NOMO-1 (cell line): ENCODE results near the gene TNS3.
"Not testable (repeated sequence)": the region's sequence is repeated elsewhere in the genome, so short reads cannot be mapped to it uniquely, and the experiment has no call there.

Source experiments
- DNase-seq, 2 experiments: peaks; one replicate each; lab custom pipeline; 2025; ENCODE audit not compliant: unreplicated experiment in 2 of 2; lab: John Stamatoyannopoulos, UW

TNS3 gene

DNA sequence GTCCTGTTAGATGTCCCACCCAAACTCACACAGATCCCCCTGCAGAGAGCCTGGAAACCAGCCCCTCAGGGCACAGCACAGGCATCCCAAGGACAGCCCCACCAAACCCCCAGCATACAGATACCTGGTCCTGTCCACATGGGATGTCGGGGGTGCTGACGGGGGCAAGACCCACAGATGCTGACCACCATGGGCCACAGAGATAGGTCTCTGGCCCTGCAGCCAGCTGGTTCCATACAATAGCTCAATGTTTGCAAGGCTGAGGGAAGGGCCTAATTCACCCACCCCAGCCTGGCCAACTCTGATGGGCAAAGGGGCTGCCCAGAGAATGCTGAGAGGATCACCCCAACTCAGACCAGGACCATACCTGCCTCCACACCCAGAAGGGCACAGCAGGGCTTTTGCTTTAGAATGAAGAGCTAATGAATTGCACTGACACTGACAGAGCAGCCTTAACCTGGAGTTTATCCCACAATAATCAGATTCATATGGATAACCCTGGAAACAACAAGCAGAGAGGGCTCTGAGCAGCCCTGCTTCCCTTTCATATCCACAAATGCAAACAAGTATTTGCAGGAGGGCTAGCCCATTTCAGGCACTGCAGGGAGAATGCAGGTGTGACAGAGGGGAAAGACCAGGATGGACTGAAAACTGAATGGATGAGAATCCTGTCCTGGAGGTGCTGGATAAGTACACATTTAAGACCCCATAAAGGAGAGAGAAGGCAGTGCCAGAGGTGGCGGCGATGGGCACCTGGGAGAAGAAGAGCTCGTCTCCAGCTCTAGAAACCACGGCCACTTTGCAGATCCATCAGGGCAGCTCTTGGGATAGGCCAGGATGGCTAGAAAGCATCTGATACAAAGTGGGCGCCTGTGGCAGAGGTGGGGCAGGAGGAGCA is 126.7 kb downstream of the TNS3 start:
- no peak for DNase-seq

DNA sequence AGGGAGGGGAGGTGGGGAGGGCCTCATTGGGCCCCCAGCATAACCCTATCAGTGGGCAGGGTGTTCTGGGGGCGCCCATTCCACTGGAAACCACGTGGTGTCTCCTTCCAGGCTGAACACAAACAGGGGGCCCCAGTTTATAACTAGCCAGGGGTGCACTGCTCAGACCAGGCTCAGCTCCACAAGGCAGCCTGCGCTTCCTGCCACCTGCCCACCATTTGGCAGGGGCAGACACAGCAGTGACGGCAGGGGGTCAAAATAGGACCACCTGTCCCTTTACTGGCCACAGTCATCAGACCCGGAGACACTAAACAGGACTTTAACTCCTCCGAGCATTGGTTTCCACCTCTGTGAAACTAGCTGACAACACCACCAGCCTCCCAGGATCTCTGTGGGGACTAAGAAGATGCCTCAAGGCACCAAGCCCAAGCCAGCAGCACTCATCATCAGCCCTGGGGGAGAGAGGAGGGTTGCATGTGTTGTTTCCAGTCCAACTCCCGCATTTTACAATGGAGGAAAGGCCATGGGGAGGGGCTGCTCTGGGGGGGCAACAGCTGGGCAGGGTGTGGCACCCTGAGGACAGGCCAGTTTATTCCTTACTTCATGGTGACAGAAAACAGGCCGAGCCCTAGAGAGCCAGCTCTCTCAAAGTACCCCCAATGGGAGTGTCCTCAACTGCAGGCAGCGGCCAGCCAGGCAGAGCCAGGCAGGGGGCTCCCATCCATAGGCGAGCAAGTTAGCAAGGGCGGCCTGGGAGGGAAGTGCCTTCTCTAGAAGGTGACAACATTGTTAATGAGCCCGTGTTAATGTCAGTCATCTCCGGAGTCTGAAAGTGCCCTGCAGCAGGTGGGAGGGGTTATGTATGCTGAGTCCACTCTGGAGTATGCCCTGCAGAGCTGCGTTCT is 127.6 kb downstream of the TNS3 start:
- DNase-seq = no peak

DNA sequence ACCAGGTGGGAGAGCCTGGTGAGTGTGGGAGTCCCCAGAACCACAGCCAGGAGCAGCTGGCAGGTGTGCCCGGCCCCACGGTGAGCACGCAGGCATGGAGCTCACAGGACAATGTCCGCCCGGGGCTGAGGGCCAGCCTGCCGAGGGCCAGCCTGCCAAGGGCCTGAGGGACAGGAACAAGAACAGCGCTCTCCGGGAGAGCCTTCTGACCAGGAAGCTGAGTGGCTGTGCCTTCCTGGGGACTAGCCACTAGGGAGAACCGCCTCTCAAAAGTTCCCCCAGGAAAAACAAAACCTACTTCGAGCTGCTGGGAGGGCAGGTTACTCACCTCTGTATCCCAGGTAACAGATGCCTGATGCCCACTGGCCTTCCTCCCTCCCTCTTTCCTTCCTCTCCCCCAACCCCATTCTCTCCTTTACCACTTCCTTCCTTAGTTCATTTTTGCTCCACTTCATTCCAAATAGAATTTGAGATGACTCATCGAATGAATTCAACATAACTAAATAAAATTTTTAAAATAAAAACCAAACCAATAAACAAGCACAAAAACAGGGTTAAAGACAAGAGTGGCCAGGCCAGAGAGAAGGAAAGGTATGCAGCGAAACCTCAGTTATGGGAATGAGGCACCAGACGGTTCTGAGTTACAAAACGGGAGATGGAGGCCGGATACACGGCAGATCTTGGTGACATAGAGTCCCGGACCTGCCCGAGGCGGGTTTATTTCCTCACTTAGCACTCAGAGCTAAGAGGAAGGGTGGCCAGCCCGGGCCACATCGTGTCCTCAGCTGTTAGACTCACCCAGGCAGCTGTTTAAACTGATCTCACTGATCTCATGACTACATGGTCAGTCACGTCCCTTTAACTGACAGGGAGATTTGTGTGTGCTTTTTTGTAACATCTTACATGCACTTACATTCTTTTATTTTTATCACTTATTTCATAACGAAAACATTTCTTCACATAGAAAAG is 128.5 kb downstream of the TNS3 start:
- no peak for DNase-seq

DNA sequence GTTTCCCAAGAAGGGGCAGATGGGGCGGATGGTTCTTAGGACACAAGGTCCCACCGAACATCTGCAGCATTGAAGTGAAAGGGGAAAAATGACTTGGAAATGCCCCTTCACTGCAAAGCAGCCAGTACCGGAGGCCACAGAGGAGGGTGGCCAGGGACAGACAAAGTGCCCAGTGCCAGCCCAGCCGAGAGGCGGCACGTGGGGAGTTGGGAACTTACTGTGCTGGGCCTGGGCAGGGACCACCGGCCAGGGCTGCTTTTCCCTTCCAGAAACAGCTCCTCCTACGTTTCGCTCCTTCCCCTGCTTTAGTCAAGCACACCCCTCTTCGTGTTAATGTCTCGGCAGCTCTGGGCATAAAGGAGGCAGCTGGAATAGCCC is 129.2 kb downstream of the TNS3 start:
- no peak for DNase-seq

DNA sequence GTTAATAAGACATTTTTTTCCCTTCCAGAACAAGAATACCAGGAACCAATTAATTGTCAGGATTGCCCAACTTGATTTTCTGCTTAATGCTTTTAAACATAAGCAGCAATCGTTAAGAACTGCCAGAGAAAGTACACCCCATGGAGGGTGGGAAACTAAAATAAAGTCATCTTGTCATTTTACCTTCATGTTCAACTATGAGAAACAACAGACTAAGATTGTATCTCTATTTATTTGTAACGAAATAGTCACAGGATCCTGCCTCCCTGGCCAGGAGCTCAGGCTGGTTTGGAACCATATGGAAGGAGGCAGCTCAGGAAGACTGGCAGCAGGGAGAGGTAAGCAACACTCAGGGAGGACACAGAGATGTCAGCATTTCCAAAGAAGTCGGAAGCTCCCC is 129.6 kb downstream of the TNS3 start:
- DNase-seq = no peak

DNA sequence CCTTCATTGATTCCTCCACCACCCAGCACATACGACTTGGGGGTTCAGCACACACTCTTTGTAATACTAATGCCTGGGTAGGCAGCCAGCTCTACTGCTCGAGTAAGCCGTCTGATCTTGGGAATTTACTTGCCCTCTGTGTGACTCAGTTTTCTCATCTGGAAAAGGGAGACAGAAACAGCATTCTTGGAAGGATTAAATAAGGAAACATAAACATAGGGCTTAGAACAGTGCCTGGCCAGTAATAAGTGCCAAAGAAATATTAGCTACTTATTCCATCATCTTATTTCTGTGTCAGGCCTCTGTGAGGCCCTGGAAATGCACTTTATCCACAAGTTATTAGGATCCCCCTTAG is 130.1 kb downstream of the TNS3 start:
- no peak for DNase-seq

DNA sequence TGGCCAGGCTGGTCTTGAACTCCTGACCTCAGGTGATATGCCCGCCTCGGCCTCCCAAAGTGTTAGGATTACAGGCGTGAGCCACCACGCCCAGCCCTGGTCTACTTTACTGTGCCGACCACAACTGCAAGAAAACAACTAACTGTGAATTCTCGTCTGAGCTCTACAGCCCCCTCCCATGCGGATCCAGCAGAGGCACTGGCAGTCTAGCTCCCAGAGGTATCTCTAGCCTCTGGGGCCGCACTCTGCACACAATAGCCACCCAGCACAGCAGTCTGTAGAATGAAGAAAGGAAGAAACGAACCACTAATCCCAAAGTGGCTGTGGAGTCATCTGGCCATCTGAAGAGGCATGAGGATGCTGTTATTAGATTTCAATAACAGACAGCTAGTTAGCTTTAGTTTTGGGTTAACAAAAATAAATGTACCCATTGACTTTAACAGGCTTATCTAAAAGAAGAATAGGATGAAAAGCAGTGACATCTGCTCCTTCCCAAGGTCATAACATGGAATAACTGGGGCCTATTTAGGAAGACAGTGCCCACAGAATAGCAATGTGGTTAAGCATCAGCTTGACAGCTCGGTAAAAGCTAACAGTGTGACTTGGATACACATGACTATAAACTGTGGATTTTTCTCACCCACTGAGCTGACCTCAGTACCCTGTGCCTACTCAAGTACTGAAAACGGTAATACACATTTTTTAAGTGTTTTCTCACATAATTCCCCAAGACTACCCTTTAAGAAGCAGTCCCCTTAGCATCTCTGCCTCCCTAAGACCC is 131.9 kb downstream of the TNS3 start:
- DNase-seq = no peak

DNA sequence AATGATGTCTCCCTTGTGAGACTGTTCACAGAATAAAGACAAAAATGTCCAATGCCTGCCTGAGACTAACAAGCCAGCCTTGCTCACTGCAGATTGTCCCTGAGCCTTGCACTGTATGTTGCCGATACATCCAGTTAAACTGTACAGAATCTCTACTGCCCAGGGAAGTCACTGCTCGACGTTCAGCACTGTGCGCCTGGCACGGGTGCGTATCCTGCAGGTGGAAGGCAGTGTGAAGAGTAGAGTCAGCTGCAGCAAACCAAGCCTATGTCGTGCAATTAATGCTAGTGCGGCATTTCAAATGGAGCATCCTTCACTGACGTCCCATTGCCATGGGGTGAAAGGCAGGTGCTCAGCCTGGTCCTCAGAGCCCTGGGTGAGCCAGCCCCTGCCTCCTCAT is 132.9 kb downstream of the TNS3 start:
- no peak for DNase-seq

DNA sequence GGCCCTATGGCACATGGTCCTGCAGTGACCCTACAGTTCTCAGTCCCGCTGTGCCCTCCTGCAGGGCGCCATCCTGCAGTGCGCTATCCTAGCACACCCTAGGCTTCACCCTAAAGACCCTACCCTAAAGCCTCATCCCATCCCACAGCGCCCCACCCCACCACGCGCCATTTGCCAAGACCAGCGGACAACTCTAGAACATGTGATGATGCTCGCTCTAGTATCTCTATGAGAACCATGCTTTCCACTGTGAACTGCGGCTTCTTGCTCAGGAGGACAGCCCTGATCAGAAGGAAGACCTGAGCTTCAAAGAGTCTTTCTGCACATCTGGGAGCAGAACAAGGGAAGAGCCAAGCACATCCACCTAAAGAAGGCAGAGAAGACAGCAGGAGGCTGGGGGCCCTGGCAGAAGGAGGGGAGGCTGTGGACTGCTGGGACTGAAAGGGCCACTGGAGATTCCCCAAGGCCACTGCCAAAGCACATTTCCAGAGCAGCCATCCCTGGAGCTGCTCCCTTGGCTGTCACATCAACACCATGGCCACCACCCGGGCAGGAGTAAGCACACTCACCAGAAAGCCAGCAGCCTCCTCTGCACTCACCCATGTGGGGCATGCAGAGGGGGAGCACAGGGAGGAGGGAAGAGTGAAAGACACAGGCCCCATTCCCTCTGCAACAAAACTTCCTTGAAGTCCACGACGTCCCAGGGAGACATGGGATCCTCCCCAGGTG is 134.1 kb downstream of the TNS3 start:
- no peak for DNase-seq

DNA sequence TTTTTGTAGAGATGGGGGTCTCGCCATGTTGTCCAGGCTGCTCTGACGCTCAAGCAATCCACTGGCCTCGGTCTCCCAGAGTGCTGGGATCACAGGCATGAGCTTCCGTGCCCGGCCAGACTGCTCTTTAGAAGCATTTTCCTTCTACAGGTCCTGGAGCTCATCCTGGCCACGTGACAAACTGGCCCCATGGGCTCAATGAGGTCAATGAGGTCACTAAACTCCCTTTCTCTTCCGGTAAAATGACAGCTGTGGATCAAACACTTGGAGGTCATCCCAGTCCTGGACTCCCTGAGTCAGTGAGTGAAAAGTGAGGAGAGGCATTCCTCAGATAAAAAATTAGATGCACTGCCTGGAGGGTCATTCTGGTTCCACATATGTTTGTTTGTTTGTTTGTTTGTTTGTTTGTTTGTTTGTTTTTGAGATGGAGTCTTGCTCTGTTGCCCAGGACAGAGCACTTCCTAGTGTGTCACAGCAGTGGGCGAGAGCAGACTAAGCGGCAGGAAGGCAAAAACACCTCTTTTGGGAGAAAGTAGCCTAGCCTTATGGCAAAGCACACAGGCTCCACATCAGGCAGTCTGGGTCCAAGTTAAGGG is 134.9 kb downstream of the TNS3 start:
- DNase-seq = no peak

DNA sequence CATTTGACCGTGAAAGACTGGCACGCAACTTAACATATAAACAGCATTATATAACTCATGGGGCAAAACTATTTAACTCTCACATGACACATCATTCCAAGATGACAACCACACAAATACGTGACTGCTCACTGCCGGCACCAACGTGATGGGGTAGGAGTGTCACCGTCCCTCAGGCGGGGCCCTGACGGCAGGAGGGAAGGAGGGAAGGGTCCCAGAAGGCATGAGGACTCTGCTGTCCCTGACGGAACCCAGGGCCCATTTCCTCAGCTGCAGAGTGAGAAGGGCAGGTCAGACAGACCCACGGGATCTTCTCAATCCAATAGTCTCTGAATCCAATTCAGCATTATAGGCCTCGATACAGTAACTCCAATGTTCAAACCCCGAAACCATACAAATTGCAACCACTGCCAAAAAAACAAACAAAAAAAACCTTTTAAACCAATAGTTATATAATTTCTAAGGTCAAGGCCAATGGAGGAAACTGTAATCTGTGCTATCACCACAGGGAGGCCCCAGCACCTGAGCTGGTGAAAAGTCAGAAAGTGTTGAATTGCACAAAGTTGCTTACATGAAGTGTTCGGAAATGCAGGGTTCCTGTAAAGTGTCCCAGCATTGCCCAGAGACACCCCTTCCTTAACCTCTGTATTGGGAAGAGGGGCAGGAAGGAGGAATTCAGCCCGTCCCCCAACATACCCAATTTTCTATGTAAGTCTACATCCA is 137.4 kb downstream of the TNS3 start:
- DNase-seq = no peak

DNA sequence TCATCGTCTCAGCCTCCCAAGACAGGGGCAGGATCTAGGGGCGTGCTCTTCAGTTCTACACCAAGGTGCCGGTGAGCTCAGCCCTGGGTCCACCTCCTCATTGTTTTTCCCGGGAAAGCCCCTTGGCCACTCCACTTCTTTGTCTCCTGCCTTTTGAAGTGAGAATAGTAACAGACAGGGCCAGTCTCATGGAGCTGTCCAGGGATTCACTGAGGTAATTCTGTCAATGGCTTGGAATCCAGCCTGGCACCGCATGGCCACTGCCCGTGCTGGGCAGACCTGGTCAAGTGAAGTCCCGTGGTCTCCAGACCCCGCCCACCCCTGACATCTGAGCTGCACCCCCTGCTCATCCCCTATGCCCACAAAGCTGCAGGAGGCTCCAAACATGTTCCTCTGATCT is 138.9 kb downstream of the TNS3 start:
- no peak for DNase-seq

DNA sequence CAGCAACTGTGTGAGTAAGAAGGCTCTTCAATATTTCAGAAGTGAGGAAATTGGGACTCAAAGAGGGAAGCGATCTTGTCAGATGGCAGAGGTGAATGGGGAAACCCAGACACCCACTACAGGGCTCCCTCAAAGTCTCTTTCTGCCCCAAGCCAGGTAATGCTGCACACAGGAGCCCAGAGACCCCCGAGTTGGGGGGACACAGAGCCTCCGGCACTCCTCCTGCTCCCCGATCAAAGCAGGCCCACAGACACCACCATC is 139.4 kb downstream of the TNS3 start:
- DNase-seq = no peak

DNA sequence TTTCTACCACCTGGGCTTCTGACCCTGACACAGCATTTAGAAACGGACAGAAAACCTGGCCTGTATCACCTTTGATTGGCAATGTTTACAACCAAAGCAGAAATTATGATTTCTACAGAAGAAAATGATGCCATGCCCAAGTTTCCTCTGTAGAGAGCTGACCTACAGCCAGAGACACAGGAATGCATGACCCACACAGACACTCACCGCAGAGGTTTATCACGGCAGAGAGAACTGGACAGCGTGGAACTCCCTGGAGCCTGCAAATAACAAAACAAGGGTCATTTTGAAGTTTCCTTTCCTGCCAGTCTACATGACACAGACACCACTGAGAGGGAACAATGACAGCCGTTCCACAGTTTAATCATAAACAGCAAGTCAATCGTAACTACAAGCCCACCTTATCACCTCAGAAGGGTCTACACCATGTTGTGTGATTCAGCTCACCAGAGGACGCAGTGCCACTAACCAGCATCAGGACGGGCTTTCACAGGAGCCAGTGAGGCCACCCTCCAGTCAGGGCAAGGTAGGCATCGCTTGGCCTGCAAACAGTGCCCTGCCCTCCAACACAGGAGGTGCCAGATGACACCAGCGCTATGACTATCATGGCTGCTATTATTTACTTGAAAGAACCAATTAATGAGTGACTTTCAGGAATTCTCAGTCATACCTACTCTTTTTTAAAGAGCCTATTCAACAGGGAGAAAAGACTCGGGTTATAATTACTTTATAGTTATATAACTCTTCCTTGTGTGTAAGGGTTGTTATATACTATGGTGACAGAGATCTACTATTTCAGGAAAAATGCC is 139.9 kb downstream of the TNS3 start:
- no peak for DNase-seq

DNA sequence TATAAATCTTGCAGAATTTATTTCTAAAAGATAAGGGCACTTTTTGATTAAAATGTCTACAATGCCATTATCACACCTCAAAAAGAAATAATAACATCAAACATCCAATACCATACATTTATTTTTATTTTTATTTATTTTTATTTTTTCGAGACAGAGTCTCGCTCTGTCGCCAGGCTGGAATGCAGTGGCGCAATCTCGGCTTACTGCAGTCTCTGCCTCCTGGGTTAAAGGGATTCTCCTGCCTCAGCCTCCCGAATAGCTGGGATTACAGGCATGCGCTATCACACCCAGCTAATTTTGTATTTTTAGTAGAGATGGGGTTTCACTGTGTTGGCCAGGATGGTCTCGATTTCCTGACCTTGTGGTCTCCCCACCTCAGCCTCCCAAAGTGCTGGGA is 140.9 kb downstream of the TNS3 start:
- not testable (repeated sequence) for DNase-seq

DNA sequence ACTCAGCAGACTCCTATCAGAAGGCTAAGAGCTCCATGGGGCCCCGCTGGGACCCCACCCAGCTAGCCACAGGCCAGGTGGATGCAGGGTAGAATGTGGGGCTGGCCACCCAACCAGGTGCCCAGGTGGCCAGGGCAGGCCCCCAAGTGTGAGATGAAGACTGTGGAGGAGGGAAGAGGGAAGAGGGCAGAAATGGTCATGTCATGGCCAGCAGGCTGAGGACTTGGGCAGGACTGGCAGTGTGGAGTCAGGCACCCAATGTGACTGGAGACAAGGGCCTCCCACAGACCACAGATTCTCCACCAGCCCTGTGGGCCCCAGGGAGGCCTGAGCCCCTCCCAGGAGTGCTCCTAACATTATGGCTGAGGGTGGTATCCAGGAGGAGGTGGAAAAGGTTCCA is 141.6 kb downstream of the TNS3 start:
- DNase-seq = no peak

DNA sequence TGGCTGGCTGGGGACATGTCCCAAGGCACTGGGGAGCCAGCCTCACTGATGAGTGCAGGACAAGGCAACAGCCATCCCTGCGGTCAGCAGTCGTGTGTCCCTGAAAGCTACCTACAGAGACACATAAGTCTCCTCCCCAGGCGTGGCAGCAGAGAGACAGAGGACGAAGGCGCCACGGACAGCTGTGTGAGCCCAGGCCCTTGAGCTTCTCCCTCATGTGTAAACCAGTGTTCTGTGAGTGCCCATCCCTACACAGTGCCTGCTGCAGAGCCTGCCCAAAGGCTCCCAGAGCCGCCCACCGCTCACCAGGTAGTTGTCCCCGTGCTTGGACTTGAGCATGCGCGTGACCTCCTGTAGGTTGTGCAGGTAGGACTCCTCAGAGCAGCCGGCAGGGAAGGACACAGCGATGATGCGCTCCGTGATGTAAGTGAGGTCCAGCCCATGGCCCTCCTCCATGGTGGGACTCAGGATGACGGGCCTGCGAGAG is 142.7 kb downstream of the TNS3 start:
- DNase-seq = no peak
